Suprapubic skin (tissue), 4 donors: ENCODE measurements around the gene PLAAT2. TPM values are rescaled to one million over a fixed set of nuclear protein-coding genes. Genes with fewer than 3 reads are reported as not detected.

Source experiments
- DNase-seq, 2 donors: peaks; one replicate each; pipeline ENCODE4 v3.0.0-alpha.2; 2019; ENCODE audit warnings: low spot score in 2 of 2
- H3K27ac ChIP-seq: fragments of 200-600 bp; sonication (generic); one replicate; pipeline ENCODE4 v1.5.1; 2019
- H3K27me3 ChIP-seq: fragments of 200-600 bp; sonication (generic); one replicate; pipeline ENCODE4 v1.5.1; 2019
- H3K36me3 ChIP-seq: fragments of 200-600 bp; sonication (generic); one replicate; pipeline ENCODE4 v1.5.1; 2019
- H3K4me1 ChIP-seq: fragments of 200-600 bp; sonication (generic); one replicate; pipeline ENCODE4 v1.5.1; 2019
- H3K4me3 ChIP-seq: fragments of 200-600 bp; sonication (generic); one replicate; pipeline ENCODE4 v1.5.1; 2019; ENCODE audit warnings: mild to moderate bottlenecking
- H3K9me3 ChIP-seq: fragments of 200-600 bp; sonication (generic); one replicate; pipeline ENCODE4 v1.5.1; 2019
- CTCF ChIP-seq, 2 donors: fragments of 200-600 bp in 1 of 2; fragments of 450-650 bp in 1 of 2; sonication (generic) in 1 of 2; IDR thresholded peaks; one replicate each; pipeline ENCODE4 v1.5.1; 2016 to 2019; ENCODE audit warnings: antibody characterized with exemption in 2 of 2, mild to moderate bottlenecking in 1 of 2, moderate library complexity in 1 of 2
- EP300 ChIP-seq: sonication (generic); formaldehyde crosslinking; IDR thresholded peaks from one replicate; pipeline ENCODE4 v1.6.1; 2017; ENCODE audit warnings: antibody characterized with exemption
- POLR2A ChIP-seq, 2 donors: fragments of 450-650 bp; IDR thresholded peaks; one replicate each; pipeline ENCODE4 v1.6.1; 2017; ENCODE audit warnings: antibody characterized with exemption in 2 of 2, mild to moderate bottlenecking in 2 of 2, moderate library complexity in 2 of 2
- POLR2AphosphoS5 ChIP-seq, 3 donors: sonication (generic); formaldehyde crosslinking; IDR thresholded peaks; one replicate each; pipeline ENCODE4 v1.6.1; 2017; ENCODE audit warnings: antibody characterized with exemption in 3 of 3
- WGBS: methylation state at CpG from one replicate; pipeline ENCODE4 v1.1.5; 2018; 5-methylcytosine and 5-hydroxymethylcytosine counted together
- total RNA-seq, 4 donors: library from RNA; depleted of rRNA; stranded (reverse); fragments of >200 nt; gene quantifications; one replicate each; pipeline ENCODE4 v1.1.0, GENCODE V29; 2016

PLAAT2 gene
- total RNA-seq, 4 donors from 2014 or later, result not detected

- Histone ChIP-seq H3K4me3 (no peak overlapping the region), H3K27me3 (no peaks in the 10 kb centered on the region), H3K4me1 (peaks cover 12% of the 10 kb centered on the region), H3K27ac (no peak overlapping the region), H3K36me3 (no peaks in the 10 kb centered on the region), H3K9me3 (no peaks in the 10 kb centered on the region)
- no peak for TF ChIP-seq POLR2AphosphoS5 (IDR thresholded peaks at IDR 0.05)
- no peak for TF ChIP-seq CTCF (IDR thresholded peaks at IDR 0.05)
- no peak for TF ChIP-seq EP300
- TF ChIP-seq POLR2A (IDR thresholded peaks at IDR 0.05), result no peak
- no peak for DNase-seq
- 92% methylated on average over 12 of the region's 12 CpGs for WGBS
Observed at GRCh38 chr11:63508745-63509144, 54.4 kb downstream of the PLAAT2 start.

GRCh38 chr11:63508009-63508408 lies 55.2 kb downstream of the PLAAT2 start:
- no peaks in the 10 kb centered on the region for H3K27me3 ChIP-seq
- H3K4me3 ChIP-seq, result no peak overlapping the region
- DNase-seq, result no peak
- H3K4me1 ChIP-seq, result peaks cover 12% of the 10 kb centered on the region
- TF ChIP-seq POLR2A (IDR thresholded peaks at IDR 0.05) (no peak), EP300 (no peak), CTCF (IDR thresholded peaks at IDR 0.05) (no peak), POLR2AphosphoS5 (IDR thresholded peaks at IDR 0.05) (no peak)
- H3K36me3 ChIP-seq, result no peaks in the 10 kb centered on the region
- WGBS, result 72% methylated on average over 3 of the region's 3 CpGs
- no peaks in the 10 kb centered on the region for H3K9me3 ChIP-seq
- no peak overlapping the region for H3K27ac ChIP-seq

- no peak for DNase-seq
- WGBS, result 90% methylated on average over 2 of the region's 2 CpGs
- no peak overlapping the region for H3K4me3 ChIP-seq
Observed at GRCh38 chr11:63507511-63507910, 55.7 kb downstream of the PLAAT2 start.

GRCh38 chr11:63506876-63507275 lies 56.3 kb downstream of the PLAAT2 start:
- Histone ChIP-seq H3K36me3 (no peaks in the 10 kb centered on the region), H3K4me1 (peaks cover 12% of the 10 kb centered on the region), H3K27me3 (no peaks in the 10 kb centered on the region), H3K9me3 (no peaks in the 10 kb centered on the region), H3K4me3 (no peak overlapping the region), H3K27ac (no peak overlapping the region)
- TF ChIP-seq EP300 (no peak), POLR2AphosphoS5 (IDR thresholded peaks at IDR 0.05) (no peak), CTCF (IDR thresholded peaks at IDR 0.05) (no peak), POLR2A (IDR thresholded peaks at IDR 0.05) (no peak)
- WGBS, result 100% methylated on average over 2 of the region's 2 CpGs
- no peak for DNase-seq

More at GRCh38 chr11:63507511-63507910, 55.7 kb downstream of the PLAAT2 start:
- H3K36me3 ChIP-seq, result no peaks in the 10 kb centered on the region
- H3K27me3 ChIP-seq, result no peaks in the 10 kb centered on the region
- peaks cover 12% of the 10 kb centered on the region for H3K4me1 ChIP-seq
- H3K9me3 ChIP-seq, result no peaks in the 10 kb centered on the region
- H3K27ac ChIP-seq, result no peak overlapping the region
- TF ChIP-seq EP300 (no peak), POLR2A (IDR thresholded peaks at IDR 0.05) (no peak), CTCF (IDR thresholded peaks at IDR 0.05) (no peak), POLR2AphosphoS5 (IDR thresholded peaks at IDR 0.05) (no peak)

- no peak within 1 kb of the TSS for H3K4me3 ChIP-seq
- H3K4me1 ChIP-seq, result peaks cover 7% of the 10 kb centered on the region
Observed at GRCh38 chr11:63505857-63506528, 57.2 kb downstream of the PLAAT2 start, which contains the start of gene LGALS12. Gene LGALS12 (plus strand): TSS chr11:63506084. CDS start chr11:63506459, 375 bp downstream.

More at GRCh38 chr11:63505857-63506528, 57.2 kb downstream of the PLAAT2 start, which contains the start of gene LGALS12:
- H3K9me3 ChIP-seq, result no peaks in the 10 kb centered on the region
- WGBS, result 80% methylated on average over 14 of the region's 15 CpGs
- no peak within 1 kb of the TSS for H3K27ac ChIP-seq
- no peaks in the 10 kb centered on the region for H3K27me3 ChIP-seq
- DNase-seq, result no peak
- no peaks in the 10 kb centered on the region for H3K36me3 ChIP-seq
- TF ChIP-seq CTCF (IDR thresholded peaks at IDR 0.05), result no peak
- TF ChIP-seq EP300, result no peak
- no peak for TF ChIP-seq POLR2A (IDR thresholded peaks at IDR 0.05)
- no peak for TF ChIP-seq POLR2AphosphoS5 (IDR thresholded peaks at IDR 0.05)
